Prostate gland (tissue), 2 donors: ENCODE data around the gene NUP85. TPM values are rescaled to one million over a fixed set of nuclear protein-coding genes. Genes with fewer than 3 reads are reported as not detected.

ENCODE experiments used
- DNase-seq: peaks from one replicate; pipeline ENCODE4 v3.0.0-alpha.2; 2019; ENCODE audit warnings: low spot score
- H3K27ac ChIP-seq, 2 donors: fragments of 200-600 bp; sonication (generic); 2 replicates each; pipeline ENCODE4 v1.5.1; 2017 to 2019
- H3K27me3 ChIP-seq: fragments of 200-600 bp; sonication (generic); replicated peaks from 2 replicates; pipeline ENCODE4 v1.5.1; 2019; ENCODE audit not compliant: insufficient read depth
- H3K36me3 ChIP-seq, 2 donors: fragments of 200-600 bp; sonication (generic); 1 replicate in 1 of 2; 2 replicates in 1 of 2; pipeline versions ENCODE4 v1.5.1 to v1.8.1; 2017 to 2019
- H3K4me1 ChIP-seq: fragments of 200-600 bp; sonication (generic); replicated peaks from 2 replicates; pipeline ENCODE4 v1.5.1; 2019
- H3K4me3 ChIP-seq, 2 donors: fragments of 200-600 bp; sonication (generic); 2 replicates each; pipeline ENCODE4 v1.5.1; 2017 to 2019
- H3K9me3 ChIP-seq: fragments of 200-600 bp; sonication (generic); 2 replicates; pipeline ENCODE4 v1.5.1; 2017
- POLR2A ChIP-seq: fragments of 450-650 bp; IDR thresholded peaks from one replicate; pipeline ENCODE4 v1.6.1; 2016; ENCODE audit warnings: antibody characterized with exemption, mild to moderate bottlenecking
- POLR2AphosphoS5 ChIP-seq: sonication (generic); formaldehyde crosslinking; IDR thresholded peaks from one replicate; pipeline ENCODE4 v1.6.1; 2017; ENCODE audit warnings: antibody characterized with exemption
- WGBS: methylation state at CpG from one replicate; pipeline ENCODE4 v1.1.5; 2018; 5-methylcytosine and 5-hydroxymethylcytosine counted together
- intact Hi-C: fragments of 100-400 bp; cut with DNase I; formaldehyde crosslinking; loops from one replicate; pipeline ENCODE4 v1.14.2; 2022
- total RNA-seq, 2 donors: library from RNA; depleted of rRNA; stranded (reverse); fragments of >200 nt; gene quantifications; one replicate each; pipeline ENCODE4 v1.1.0, GENCODE V29; 2016
- TF ChIP-seq, protein P1 (sequence below), 4 experiments: fragments of 200-600 bp in 2 of 4; fragments of 450-650 bp in 2 of 4; sonication (generic) in 2 of 4; IDR thresholded peaks; 1 replicate in 3 of 4; 2 replicates in 1 of 4; pipeline ENCODE4 v1.5.1; 2016 to 2019; ENCODE audit warnings: antibody characterized with exemption in 4 of 4, mild to moderate bottlenecking in 2 of 4, moderate library complexity in 2 of 4

Gene NUP85
- total RNA-seq, 2 donors from 2014 or later, result 41.0 to 46.7 TPM

DNA sequence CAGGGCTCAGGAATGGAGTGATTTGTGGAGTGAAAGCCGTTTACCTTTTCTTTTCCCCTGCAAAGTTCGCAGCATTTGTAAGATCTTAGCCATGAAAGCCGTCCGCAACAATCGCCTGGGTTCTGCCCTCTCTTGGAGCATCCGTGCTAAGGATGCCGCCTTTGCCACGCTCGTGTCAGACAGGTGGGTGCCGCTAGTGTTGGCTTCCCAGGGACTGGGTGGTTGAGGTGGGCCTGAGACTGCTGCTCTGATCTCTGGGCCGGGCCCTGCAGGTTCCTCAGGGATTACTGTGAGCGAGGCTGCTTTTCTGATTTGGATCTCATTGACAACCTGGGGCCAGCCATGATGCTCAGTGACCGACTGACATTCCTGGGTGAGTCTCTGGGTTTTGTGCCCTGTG is 27.3 kb downstream of the NUP85 start:
- 96% methylated on average over 13 of the region's 13 CpGs for WGBS
- H3K36me3 ChIP-seq, result peaks cover 14 to 24% of the 10 kb centered on the region in 2 donors
- TF ChIP-seq POLR2A (no peak), POLR2AphosphoS5 (no peak)
- TF ChIP-seq, protein P1, sequence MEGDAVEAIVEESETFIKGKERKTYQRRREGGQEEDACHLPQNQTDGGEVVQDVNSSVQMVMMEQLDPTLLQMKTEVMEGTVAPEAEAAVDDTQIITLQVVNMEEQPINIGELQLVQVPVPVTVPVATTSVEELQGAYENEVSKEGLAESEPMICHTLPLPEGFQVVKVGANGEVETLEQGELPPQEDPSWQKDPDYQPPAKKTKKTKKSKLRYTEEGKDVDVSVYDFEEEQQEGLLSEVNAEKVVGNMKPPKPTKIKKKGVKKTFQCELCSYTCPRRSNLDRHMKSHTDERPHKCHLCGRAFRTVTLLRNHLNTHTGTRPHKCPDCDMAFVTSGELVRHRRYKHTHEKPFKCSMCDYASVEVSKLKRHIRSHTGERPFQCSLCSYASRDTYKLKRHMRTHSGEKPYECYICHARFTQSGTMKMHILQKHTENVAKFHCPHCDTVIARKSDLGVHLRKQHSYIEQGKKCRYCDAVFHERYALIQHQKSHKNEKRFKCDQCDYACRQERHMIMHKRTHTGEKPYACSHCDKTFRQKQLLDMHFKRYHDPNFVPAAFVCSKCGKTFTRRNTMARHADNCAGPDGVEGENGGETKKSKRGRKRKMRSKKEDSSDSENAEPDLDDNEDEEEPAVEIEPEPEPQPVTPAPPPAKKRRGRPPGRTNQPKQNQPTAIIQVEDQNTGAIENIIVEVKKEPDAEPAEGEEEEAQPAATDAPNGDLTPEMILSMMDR (IDR thresholded peaks at IDR 0.05), result no peak

DNA sequence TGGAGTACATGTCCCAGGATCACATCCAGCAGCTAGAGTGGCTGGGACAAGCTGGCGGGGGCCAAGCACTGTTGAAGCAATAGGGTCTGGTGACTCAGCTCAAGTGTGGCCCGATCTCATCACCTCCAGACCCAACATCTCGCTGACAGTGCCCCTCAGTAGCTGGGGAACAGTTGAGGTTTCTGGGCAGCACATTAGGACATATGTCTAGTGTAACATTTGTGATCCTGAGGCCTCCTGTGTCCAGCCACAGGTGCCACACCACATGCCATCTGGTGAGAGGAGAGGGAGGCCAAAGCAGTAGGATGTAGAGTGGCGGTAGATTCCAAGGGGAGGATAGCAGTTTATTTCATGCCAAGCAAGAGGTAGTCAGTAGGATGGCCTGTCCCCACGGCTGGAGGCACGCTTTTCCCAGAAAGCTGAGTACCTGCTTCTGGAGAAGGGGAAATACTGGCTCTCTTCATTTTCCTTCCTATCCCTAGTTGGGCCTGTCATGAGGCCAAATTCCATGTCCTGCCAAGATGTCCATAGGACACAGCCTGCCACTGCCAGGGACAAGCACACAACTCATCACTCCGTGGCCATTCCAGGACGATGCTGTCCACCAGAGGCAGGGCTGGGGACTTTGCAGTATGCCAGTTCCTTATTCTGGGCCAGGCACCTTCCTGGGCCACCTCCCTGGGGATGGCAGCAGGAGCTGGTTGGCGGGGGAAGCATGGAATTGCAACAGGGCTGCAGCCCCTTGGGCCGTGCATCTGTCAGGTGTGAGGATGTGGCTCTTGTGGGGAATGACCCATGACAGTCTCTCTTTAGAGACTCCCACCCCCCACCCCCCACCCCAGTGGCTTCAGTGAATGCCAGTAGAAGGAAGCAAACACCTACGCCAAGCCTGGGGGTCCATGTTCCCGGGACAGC is 31.9 kb downstream of the NUP85 start:
- Histone ChIP-seq H3K9me3 (no peaks in the 10 kb centered on the region), H3K36me3 (peaks cover 18 to 36% of the 10 kb centered on the region in 2 donors), H3K27ac (no peak overlapping the region), H3K4me3 (no peak overlapping the region), H3K4me1 (no peaks in the 10 kb centered on the region), H3K27me3 (no peaks in the 10 kb centered on the region)
- no peak for TF ChIP-seq POLR2AphosphoS5
- no peak for TF ChIP-seq POLR2A
- TF ChIP-seq, protein P1 (IDR thresholded peaks at IDR 0.05), result no peak
- WGBS, result 71% methylated on average over 12 of the region's 12 CpGs
- no peak for DNase-seq
- intact Hi-C loops, result no loop called here

More for the DNA sequence above, 27.3 kb downstream of the NUP85 start:
- no peak for DNase-seq
- Histone ChIP-seq H3K9me3 (no peaks in the 10 kb centered on the region), H3K4me3 (no peak overlapping the region), H3K27ac (no peak overlapping the region), H3K4me1 (no peaks in the 10 kb centered on the region), H3K27me3 (no peaks in the 10 kb centered on the region)
- intact Hi-C loops, result no loop called here

DNA sequence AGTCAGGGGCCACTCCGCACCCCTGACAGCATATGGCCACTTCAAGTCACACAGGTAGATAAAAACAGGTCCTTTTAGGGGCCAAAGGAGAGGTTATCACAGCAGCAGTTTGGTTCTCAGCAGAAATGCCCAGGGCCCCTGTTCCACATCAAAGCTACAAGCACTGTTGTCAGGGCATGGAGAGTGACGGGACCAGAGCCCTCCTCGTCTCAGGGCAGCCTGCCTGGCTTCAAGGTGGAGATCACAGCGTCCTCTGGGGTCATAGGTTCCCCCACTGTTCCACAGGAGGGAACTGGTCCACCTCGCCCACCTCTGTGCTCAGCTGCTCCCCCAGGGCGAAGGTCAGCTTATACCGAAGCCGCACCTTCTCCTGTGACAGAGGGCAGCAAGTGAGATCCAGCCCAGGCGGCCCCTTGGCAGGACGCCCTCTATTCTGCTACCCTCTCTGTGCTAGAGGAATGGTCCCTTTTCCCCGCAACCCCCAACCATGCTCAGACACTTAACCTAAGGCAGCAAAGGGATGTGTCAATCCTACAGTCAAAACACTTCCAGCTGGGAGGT is 32.6 kb downstream of the NUP85 start:
- no peaks in the 10 kb centered on the region for H3K9me3 ChIP-seq
- TF ChIP-seq POLR2AphosphoS5 (no peak), POLR2A (no peak)
- TF ChIP-seq, protein P1 (IDR thresholded peaks at IDR 0.05), result no peak
- intact Hi-C loops, result no loop called here
- no peaks in the 10 kb centered on the region for H3K27me3 ChIP-seq
- no peak for DNase-seq
- WGBS, result 82% methylated on average over 8 of the region's 11 CpGs
- H3K4me3 ChIP-seq, result no peak overlapping the region
- peaks cover 14 to 40% of the 10 kb centered on the region in 2 donors for H3K36me3 ChIP-seq
- no peaks in the 10 kb centered on the region for H3K4me1 ChIP-seq
- H3K27ac ChIP-seq, result no peak overlapping the region

DNA sequence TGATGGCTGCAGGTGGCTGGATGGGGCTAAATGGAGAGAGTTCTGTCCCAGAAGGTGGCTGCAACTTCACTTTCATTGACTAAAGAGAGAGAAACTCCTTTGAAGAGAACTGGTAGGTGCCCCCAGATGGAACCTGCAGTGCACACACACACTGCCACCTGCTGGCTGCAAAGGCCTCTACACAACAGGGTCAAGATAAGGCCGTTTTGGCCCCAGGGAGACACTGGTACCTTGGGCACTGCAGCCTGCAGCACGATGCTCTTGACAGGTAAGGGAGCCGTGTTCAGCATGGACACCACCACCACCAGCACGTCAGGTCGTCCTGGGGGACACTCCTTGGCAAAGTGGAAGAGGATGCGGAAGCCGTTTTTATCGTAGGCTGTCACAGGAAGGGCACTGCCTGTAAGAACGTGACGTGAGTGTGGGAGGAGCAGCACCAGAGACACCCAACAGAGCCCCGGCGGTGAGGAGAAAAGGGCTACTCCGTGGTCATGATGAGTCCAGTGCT is 33.3 kb downstream of the NUP85 start:
- 44% methylated on average over 13 of the region's 13 CpGs for WGBS
- no peaks in the 10 kb centered on the region for H3K4me1 ChIP-seq
- no peak for TF ChIP-seq POLR2A
- TF ChIP-seq, protein P1 (IDR thresholded peaks at IDR 0.05), result peak; percentile 54 to 77 (median 65)
- TF ChIP-seq POLR2AphosphoS5, result peak; percentile 28
- peak; percentile 44 for DNase-seq
- H3K27ac ChIP-seq, result no peak overlapping the region
- H3K4me3 ChIP-seq, result no peak overlapping the region
- no peaks in the 10 kb centered on the region for H3K27me3 ChIP-seq
- intact Hi-C loops, result no loop called here
- H3K9me3 ChIP-seq, result no peaks in the 10 kb centered on the region
- peaks cover 18 to 40% of the 10 kb centered on the region in 2 donors for H3K36me3 ChIP-seq
